ENCODE results near the gene C1QTNF9B.

C1QTNF9B gene

GRCh38 chr13:23912469-23912868, 15.2 kb upstream of the C1QTNF9B start:
- TF ChIP-seq, protein P1, sequence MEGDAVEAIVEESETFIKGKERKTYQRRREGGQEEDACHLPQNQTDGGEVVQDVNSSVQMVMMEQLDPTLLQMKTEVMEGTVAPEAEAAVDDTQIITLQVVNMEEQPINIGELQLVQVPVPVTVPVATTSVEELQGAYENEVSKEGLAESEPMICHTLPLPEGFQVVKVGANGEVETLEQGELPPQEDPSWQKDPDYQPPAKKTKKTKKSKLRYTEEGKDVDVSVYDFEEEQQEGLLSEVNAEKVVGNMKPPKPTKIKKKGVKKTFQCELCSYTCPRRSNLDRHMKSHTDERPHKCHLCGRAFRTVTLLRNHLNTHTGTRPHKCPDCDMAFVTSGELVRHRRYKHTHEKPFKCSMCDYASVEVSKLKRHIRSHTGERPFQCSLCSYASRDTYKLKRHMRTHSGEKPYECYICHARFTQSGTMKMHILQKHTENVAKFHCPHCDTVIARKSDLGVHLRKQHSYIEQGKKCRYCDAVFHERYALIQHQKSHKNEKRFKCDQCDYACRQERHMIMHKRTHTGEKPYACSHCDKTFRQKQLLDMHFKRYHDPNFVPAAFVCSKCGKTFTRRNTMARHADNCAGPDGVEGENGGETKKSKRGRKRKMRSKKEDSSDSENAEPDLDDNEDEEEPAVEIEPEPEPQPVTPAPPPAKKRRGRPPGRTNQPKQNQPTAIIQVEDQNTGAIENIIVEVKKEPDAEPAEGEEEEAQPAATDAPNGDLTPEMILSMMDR (IDR thresholded peaks at IDR 0.05; ENCODE audit: low read depth, low read length): no peak
- no peak for DNase-seq (ENCODE audit: low read depth in 2 of 2)
- no peak overlapping the region for H3K4me3 ChIP-seq (replicated peaks in 1 of 2; ENCODE audit: low read depth in 2 of 2, low read length in 2 of 2)

DNA sequence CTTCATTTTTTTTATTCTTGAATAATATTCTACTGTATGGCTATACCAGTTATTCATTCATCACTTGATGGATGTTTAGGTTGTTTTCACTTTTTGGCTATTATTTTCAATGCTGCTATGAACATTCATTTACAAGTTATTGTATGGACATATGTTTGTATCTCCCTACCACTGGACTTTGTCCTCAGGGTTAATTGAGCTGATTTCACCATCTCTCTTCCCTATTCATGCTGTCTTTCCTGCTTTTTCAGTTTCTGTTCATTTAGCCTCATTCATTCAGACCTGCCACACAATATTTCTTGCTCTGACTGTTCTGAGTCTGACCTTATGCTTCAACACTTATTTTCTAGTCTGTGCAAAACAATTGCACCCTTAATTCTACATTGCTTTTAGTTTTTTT, 12.3 kb upstream of the C1QTNF9B start:
- DNase-seq (ENCODE audit: low read depth in 2 of 2): no peak
- no peak overlapping the region for H3K4me3 ChIP-seq (replicated peaks in 1 of 2; ENCODE audit: low read depth in 2 of 2, low read length in 2 of 2)
- TF ChIP-seq, protein P1 (IDR thresholded peaks at IDR 0.05; ENCODE audit: low read depth, low read length): no peak

- DNase-seq (ENCODE audit: low read depth in 2 of 2): no peak
- TF ChIP-seq, protein P1 (IDR thresholded peaks at IDR 0.05; ENCODE audit: low read depth, low read length): no peak
- H3K4me3 ChIP-seq (replicated peaks in 1 of 2; ENCODE audit: low read depth in 2 of 2, low read length in 2 of 2): no peak overlapping the region
Measured at GRCh38 chr13:23905766-23906165, 8.5 kb upstream of the C1QTNF9B start.

- DNase-seq (ENCODE audit: low read depth in 2 of 2): no peak
- TF ChIP-seq, protein P1 (IDR thresholded peaks at IDR 0.05; ENCODE audit: low read depth, low read length): no peak
- H3K4me3 ChIP-seq (replicated peaks in 1 of 2; ENCODE audit: low read depth in 2 of 2, low read length in 2 of 2): no peak overlapping the region
Measured at GRCh38 chr13:23903906-23904280, 6.6 kb upstream of the C1QTNF9B start.

DNA sequence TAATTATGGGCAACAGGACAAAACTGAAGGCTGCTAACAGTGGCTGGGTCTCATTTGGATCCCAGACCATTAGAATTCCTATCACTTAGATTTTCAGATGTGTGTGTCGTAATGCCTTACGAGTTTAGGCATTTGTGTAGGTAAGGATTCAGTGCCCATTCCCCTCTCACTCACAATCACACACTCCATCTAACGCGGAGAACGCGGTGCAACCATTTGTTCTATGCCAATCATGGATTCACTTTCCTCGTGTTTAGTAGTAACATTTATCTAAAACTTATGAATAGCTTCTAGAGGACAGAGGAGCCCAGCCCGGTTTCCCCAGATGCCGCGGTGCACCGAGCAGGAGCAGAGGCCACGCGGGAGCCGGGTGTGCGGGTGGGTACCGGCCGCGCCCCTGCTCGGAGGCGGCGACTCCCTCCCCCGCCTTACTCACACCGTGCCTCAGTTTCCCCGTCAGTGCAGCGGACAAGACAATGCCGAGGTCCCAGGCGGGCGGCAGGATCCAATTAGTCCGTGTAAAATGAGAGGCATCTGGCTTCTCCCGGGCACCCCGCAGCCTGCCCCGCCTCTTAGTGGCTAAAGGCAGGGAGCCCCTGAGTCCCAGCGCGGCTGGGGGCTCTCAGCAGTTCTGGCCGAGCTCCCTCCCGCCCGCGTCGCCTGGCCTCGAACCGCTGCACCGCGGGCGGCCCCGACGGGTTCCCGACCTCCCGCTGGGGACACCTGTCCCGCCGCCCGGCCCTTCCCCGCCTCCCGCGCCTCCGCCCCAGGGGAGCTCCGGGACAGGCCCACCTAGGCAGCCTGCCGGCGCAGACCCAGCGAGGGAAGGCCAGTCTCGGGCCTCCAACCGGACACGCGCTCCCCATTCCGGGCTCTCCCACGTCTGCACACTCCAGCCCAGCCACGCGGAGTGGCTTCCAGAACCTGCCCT, 5.9 kb upstream of the C1QTNF9B start:
- peak overlapping the region; percentile 17 to 35 for H3K4me3 ChIP-seq (replicated peaks in 1 of 2; ENCODE audit: low read depth in 2 of 2, low read length in 2 of 2)
- TF ChIP-seq, protein P1 (IDR thresholded peaks at IDR 0.05; ENCODE audit: low read depth, low read length): no peak
- DNase-seq (ENCODE audit: low read depth in 2 of 2): no peak

DNA sequence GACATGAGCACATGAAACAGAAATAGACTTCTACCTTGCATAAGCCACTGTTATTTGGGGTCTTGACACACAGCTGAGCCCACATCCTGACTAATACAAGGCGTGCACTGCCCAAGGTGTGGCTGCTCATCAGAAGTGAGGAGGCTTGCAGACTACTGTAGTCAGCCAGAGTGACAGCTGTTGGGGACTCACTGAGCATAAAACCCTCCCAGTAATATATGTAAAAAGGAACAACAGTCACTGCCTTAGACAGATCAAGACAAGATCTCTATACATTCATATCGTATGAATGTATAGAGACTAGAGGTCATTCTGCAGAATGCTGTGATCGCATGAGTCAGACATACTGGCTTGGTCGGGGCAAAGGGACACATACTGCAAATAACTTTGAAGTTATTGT, 4.1 kb upstream of the C1QTNF9B start:
- H3K4me3 ChIP-seq (replicated peaks in 1 of 2; ENCODE audit: low read depth in 2 of 2, low read length in 2 of 2): no peak overlapping the region
- TF ChIP-seq, protein P1 (IDR thresholded peaks at IDR 0.05; ENCODE audit: low read depth, low read length): no peak
- peak in 1 of 2 donors; percentile 44 for DNase-seq (ENCODE audit: low read depth in 2 of 2)
